ENCODE measurements around the gene CHRNA3. TPM values are rescaled to one million over a fixed set of nuclear protein-coding genes. Genes with fewer than 3 reads are reported as not detected.

The CHRNA3 gene
- total RNA-seq, 2 experiments from 2014 or later = not detected

- ATAC-seq (no peak), DNase-seq (no peak)
- Mint-ChIP-seq H3K27me3 (peaks cover 6% of the 10 kb centered on the region), H3K4me1 (ENCODE audit: low read depth) (no peaks in the 10 kb centered on the region), H3K27ac (no peak overlapping the region), H3K4me3 (no peak overlapping the region), H3K9me3 (peaks cover 4% of the 10 kb centered on the region), H3K36me3 (ENCODE audit: low read depth) (no peaks in the 10 kb centered on the region)
- TF ChIP-seq, protein P1, sequence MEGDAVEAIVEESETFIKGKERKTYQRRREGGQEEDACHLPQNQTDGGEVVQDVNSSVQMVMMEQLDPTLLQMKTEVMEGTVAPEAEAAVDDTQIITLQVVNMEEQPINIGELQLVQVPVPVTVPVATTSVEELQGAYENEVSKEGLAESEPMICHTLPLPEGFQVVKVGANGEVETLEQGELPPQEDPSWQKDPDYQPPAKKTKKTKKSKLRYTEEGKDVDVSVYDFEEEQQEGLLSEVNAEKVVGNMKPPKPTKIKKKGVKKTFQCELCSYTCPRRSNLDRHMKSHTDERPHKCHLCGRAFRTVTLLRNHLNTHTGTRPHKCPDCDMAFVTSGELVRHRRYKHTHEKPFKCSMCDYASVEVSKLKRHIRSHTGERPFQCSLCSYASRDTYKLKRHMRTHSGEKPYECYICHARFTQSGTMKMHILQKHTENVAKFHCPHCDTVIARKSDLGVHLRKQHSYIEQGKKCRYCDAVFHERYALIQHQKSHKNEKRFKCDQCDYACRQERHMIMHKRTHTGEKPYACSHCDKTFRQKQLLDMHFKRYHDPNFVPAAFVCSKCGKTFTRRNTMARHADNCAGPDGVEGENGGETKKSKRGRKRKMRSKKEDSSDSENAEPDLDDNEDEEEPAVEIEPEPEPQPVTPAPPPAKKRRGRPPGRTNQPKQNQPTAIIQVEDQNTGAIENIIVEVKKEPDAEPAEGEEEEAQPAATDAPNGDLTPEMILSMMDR (IDR thresholded peaks at IDR 0.05) = no peak
- POLR2A ChIA-PET = no interaction called here
- CTCF ChIA-PET = interaction anchor here (1.2 kb wide), 1 partner anchor 80 kb away, joined by 3 read pairs; no protein-coding TSS in a partner anchor
- intact Hi-C loops (cut with micrococcal nuclease) = no loop called here
These were observed 8.4 kb upstream of the CHRNA3 start for GRCh38 chr15:78629031-78629715.

GRCh38 chr15:78628227-78628626, 7.4 kb upstream of the CHRNA3 start:
- intact Hi-C loops (cut with micrococcal nuclease) = no loop called here
- ChIA-PET CTCF (no interaction called here), POLR2A (no interaction called here)
- Mint-ChIP-seq H3K36me3 (ENCODE audit: low read depth) (no peaks in the 10 kb centered on the region), H3K9me3 (peaks cover 2% of the 10 kb centered on the region), H3K4me1 (ENCODE audit: low read depth) (no peaks in the 10 kb centered on the region), H3K27me3 (peaks cover 11% of the 10 kb centered on the region), H3K27ac (no peak overlapping the region), H3K4me3 (no peak overlapping the region)
- TF ChIP-seq, protein P1 (IDR thresholded peaks at IDR 0.05) = no peak
- ATAC-seq = no peak
- no peak for DNase-seq

DNA sequence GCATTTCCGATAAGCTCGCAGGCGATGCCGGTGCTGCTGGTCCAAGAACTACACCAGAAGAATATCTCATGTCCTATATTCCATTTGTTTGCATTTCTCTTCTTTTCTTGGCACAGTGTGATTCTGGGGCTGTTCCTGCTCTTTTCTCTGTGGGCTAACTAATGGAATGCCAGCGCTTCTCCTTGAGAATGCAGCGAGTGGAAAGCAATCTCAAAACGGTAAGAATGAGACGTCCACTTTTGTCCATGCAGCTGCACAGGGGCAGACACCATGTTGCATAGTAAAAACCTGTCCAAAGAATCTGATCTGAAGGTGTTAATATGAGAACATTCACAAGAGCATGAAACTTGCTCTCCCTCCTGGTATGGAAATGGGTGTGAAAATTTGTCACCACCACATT, 6.6 kb upstream of the CHRNA3 start:
- peaks cover 14% of the 10 kb centered on the region for H3K27me3 Mint-ChIP-seq
- H3K4me1 Mint-ChIP-seq (ENCODE audit: low read depth) = no peaks in the 10 kb centered on the region
- intact Hi-C loops (cut with micrococcal nuclease) = no loop called here
- TF ChIP-seq, protein P1 (IDR thresholded peaks at IDR 0.05) = no peak
- H3K4me3 Mint-ChIP-seq = no peak overlapping the region
- no peak overlapping the region for H3K27ac Mint-ChIP-seq
- ATAC-seq (no peak), DNase-seq (no peak)
- H3K9me3 Mint-ChIP-seq = no peaks in the 10 kb centered on the region
- POLR2A ChIA-PET = no interaction called here
- CTCF ChIA-PET = interaction anchor here (1.7 kb wide), 1 partner anchor 82 kb away, joined by 7 read pairs; no protein-coding TSS in a partner anchor
- no peaks in the 10 kb centered on the region for H3K36me3 Mint-ChIP-seq (ENCODE audit: low read depth)

DNA sequence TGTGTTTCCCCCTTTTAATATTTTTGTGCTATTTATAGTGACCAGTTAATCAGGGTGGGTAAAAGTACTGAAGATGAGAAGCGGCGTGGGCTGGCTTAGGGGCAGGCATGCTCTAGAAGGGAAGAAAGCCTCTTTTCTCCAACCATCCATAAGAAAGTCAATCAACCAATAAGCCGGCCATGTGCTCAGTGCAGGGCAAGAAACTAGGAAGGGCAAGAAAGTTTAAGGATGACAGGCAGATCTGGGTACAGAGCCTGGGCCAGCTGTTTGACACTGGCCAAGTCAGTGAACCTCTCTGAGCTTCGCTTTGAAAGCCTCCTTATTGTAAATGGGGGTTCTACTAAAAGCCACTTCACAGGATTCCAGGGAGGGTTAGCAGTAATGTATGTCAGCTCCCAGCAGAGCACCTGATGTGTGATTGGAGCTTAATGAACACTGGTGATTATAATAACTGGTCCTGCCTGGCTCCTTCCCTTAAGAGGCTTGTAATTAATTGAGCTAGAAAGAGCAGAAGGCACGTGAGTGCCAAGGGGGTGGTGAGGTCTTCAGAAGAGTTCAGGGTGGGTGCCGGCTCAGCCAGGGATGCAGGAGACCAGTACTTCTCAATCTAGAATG, 5.7 kb upstream of the CHRNA3 start:
- ChIA-PET CTCF (interaction anchor here (1.5 to 1.7 kb wide), 2 partner anchors 10 to 83 kb away, joined by 4 to 7 read pairs; no protein-coding TSS in a partner anchor), POLR2A (no interaction called here)
- Mint-ChIP-seq H3K27ac (no peak overlapping the region), H3K9me3 (no peaks in the 10 kb centered on the region), H3K27me3 (peaks cover 21% of the 10 kb centered on the region), H3K36me3 (ENCODE audit: low read depth) (no peaks in the 10 kb centered on the region), H3K4me3 (no peak overlapping the region), H3K4me1 (ENCODE audit: low read depth) (peaks cover 4% of the 10 kb centered on the region)
- TF ChIP-seq, protein P1 (IDR thresholded peaks at IDR 0.05) = no peak
- intact Hi-C loops (cut with micrococcal nuclease) = no loop called here
- DNase-seq = no peak
- ATAC-seq = no peak

DNA sequence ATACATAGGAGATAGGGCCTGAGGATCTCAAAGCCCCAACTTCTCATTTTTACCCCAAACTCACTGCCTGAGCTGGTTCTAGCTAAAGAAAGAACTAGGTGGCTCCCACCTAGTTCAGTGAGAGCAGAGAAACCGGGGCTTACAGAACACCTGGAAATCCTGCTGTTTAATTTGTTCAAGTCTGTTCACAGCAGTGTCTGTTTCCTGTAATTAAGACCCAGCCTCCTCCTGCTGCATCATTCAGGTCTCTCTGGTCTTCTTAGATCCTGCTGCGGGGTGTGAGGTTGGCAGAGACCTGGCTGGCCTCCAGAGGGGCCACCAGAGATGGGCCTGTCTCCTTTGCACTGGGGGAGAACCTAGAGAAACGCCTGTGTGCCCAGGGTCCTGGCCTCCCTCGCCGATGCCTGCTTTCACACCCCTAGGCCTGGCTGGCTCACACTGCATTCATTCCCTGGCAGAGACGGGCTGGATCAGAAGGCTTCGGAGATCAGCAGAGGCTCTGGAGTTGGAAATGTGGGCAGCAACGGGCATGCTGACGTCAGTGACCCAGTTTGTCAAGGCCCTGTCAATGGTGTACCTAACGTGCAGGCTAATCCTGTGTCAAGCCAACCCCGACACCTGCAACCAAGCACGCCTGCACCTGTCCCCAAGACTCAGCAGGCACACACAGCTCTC, 4.9 kb upstream of the CHRNA3 start:
- no peak for DNase-seq
- TF ChIP-seq, protein P1 (IDR thresholded peaks at IDR 0.05) = no peak
- peaks cover 27% of the 10 kb centered on the region for H3K27me3 Mint-ChIP-seq
- H3K4me1 Mint-ChIP-seq (ENCODE audit: low read depth) = peaks cover 4% of the 10 kb centered on the region
- no peak for ATAC-seq
- ChIA-PET POLR2A (no interaction called here), CTCF (interaction anchor here (1.1 to 1.7 kb wide), 5 partner anchors 10 to 116 kb away, joined by 3 to 7 read pairs (median 4); no protein-coding TSS in a partner anchor)
- no peaks in the 10 kb centered on the region for H3K36me3 Mint-ChIP-seq (ENCODE audit: low read depth)
- intact Hi-C loops (cut with micrococcal nuclease) = no loop called here
- no peak overlapping the region for H3K4me3 Mint-ChIP-seq
- no peaks in the 10 kb centered on the region for H3K9me3 Mint-ChIP-seq
- no peak overlapping the region for H3K27ac Mint-ChIP-seq

Data from activated CD8-positive, alpha-beta T cell treated with anti-CD3 and anti-CD28 coated beads for 36 hours (primary cell).